ENCODE results near the gene KMT5C.
A peak's percentile ranks its signal among the peaks of the same experiment; 100 is the strongest.

KMT5C gene

GRCh38 chr19:55352549-55353145 lies 13.0 kb downstream of the KMT5C start:
- no peaks in the 10 kb centered on the region for H3K36me3 Mint-ChIP-seq
- no peak overlapping the region for H3K27ac Mint-ChIP-seq
- H3K4me1 Mint-ChIP-seq: peaks cover 17% of the 10 kb centered on the region
- H3K4me3 Mint-ChIP-seq: peak overlapping the region; percentile 82
- no peaks in the 10 kb centered on the region for H3K9me3 Mint-ChIP-seq
- peaks cover 25% of the 10 kb centered on the region for H3K27me3 Mint-ChIP-seq

- Mint-ChIP-seq H3K9me3 (no peaks in the 10 kb centered on the region), H3K4me3 (peak overlapping the region; percentile 82), H3K4me1 (peaks cover 17% of the 10 kb centered on the region), H3K36me3 (no peaks in the 10 kb centered on the region), H3K27me3 (peaks cover 25% of the 10 kb centered on the region), H3K27ac (no peak overlapping the region)
Measured at GRCh38 chr19:55353356-55353802, 13.7 kb downstream of the KMT5C start.

- Mint-ChIP-seq H3K36me3 (no peaks in the 10 kb centered on the region), H3K9me3 (no peaks in the 10 kb centered on the region), H3K4me3 (peak overlapping the region; percentile 82), H3K4me1 (peaks cover 17% of the 10 kb centered on the region), H3K27me3 (peaks cover 25% of the 10 kb centered on the region), H3K27ac (no peak overlapping the region)
Measured at GRCh38 chr19:55353803-55354697, 14.4 kb downstream of the KMT5C start.

- Mint-ChIP-seq H3K4me1 (peaks cover 17% of the 10 kb centered on the region), H3K4me3 (peak within 1 kb of the TSS; percentile 82), H3K27me3 (peaks cover 25% of the 10 kb centered on the region), H3K9me3 (no peaks in the 10 kb centered on the region), H3K27ac (no peak within 1 kb of the TSS), H3K36me3 (no peaks in the 10 kb centered on the region)
Measured at GRCh38 chr19:55354698-55355212, 15.1 kb downstream of the KMT5C start, which contains the start of gene COX6B2. TSS of gene COX6B2 (minus strand) at chr19:55354719. CDS start at chr19:55354521, 198 bp downstream.

- peaks cover 25% of the 10 kb centered on the region for H3K27me3 Mint-ChIP-seq
- H3K4me3 Mint-ChIP-seq: no peak overlapping the region
Measured at GRCh38 chr19:55355213-55355821, 15.6 kb downstream of the KMT5C start.

GRCh38 chr19:55358493-55358892 lies 18.8 kb downstream of the KMT5C start:
- no peaks in the 10 kb centered on the region for H3K36me3 Mint-ChIP-seq
- peaks cover 5% of the 10 kb centered on the region for H3K4me1 Mint-ChIP-seq
- no peak overlapping the region for H3K27ac Mint-ChIP-seq

More at GRCh38 chr19:55355213-55355821, 15.6 kb downstream of the KMT5C start:
- no peaks in the 10 kb centered on the region for H3K9me3 Mint-ChIP-seq
- H3K27ac Mint-ChIP-seq: no peak overlapping the region
- H3K36me3 Mint-ChIP-seq: no peaks in the 10 kb centered on the region
- H3K4me1 Mint-ChIP-seq: peaks cover 17% of the 10 kb centered on the region

DNA sequence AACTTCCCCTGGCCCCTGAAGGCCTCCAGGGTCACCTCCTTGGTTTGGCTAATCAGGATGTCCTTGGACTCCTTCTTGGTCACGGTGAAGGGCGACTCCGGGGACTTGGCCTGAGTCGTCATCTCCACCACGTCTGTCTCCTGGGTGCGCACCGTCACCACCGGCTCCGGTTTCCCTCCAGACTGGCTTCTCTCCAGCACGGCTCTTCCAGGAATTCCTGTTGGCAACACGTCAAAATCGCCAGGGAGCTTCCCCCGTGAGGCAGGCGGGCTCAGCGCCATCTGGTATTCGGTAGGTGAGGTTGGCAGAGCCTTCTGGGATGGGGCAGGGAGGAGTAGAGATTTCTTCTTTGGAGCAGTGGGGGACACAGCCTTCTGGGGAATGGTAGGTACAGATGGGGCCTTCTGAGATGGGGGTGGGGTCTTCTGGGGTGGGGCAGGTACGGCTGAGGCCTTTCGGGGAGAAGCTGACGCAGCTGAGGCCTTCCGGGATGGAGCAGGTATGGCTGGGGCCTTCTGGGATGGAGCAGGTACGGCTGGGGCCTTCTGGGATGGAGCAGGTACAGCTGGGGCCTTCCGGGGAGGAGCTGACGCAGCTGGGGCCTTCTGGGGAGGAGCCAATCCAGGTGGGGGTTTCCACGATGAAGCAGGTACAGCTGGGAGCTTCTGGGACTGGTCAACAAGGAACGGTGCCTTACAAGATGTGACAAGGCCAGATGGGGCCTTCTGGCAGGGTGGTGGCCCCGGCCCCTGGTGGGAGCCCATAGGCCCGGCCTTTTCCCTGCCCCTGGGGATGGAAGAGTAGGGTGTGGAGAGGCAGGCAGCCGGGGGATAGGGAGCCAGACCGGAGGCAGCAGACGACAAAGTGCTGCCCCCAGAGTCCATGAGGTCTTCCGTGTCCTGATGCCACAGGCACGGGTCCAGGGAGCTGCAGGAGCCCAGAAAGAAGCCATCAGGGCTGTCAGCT lies 19.6 kb downstream of the KMT5C start:
- Mint-ChIP-seq H3K36me3 (no peaks in the 10 kb centered on the region), H3K27ac (no peak overlapping the region), H3K4me3 (no peak overlapping the region), H3K4me1 (peaks cover under 1% of the 10 kb centered on the region), H3K9me3 (no peaks in the 10 kb centered on the region), H3K27me3 (peaks cover 3% of the 10 kb centered on the region)

More at GRCh38 chr19:55358493-55358892, 18.8 kb downstream of the KMT5C start:
- H3K9me3 Mint-ChIP-seq: no peaks in the 10 kb centered on the region
- H3K27me3 Mint-ChIP-seq: peaks cover 6% of the 10 kb centered on the region
- no peak overlapping the region for H3K4me3 Mint-ChIP-seq

DNA sequence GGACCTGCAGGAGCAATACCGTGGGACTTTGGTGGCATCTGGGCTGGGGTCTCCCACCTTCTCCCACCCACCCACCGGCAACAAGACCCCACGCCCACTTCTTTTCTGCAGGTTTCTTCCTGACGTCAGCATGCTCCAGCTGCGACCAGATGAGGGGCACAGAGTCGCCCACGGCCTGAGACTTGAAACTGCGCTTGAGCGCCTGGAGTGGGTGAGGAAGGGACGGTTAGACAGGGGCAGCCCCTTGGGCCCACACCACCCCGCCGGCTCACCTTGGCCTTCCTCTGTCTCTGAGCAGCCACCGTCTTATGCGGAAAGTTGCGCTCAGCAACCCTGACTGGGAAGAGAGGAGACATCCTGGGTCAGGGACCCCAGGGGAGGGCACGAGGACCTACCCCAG lies 21.2 kb downstream of the KMT5C start:
- no peaks in the 10 kb centered on the region for H3K9me3 Mint-ChIP-seq
- H3K4me3 Mint-ChIP-seq: no peak overlapping the region
- no peaks in the 10 kb centered on the region for H3K27me3 Mint-ChIP-seq
- no peak overlapping the region for H3K27ac Mint-ChIP-seq
- no peaks in the 10 kb centered on the region for H3K4me1 Mint-ChIP-seq
- H3K36me3 Mint-ChIP-seq: no peaks in the 10 kb centered on the region

GRCh38 chr19:55362174-55362989 lies 22.7 kb downstream of the KMT5C start:
- Mint-ChIP-seq H3K4me3 (no peak overlapping the region), H3K27me3 (peaks cover 1% of the 10 kb centered on the region), H3K9me3 (no peaks in the 10 kb centered on the region)

GRCh38 chr19:55362990-55363716 lies 23.5 kb downstream of the KMT5C start, which contains the start of gene GARIN5B:
TSS of gene GARIN5B (minus strand) at chr19:55363260. CDS start at chr19:55363066, 194 bp downstream.
- Mint-ChIP-seq H3K27me3 (peaks cover 4% of the 10 kb centered on the region), H3K36me3 (no peaks in the 10 kb centered on the region), H3K4me3 (no peak within 1 kb of the TSS), H3K9me3 (no peaks in the 10 kb centered on the region), H3K4me1 (no peaks in the 10 kb centered on the region), H3K27ac (no peak within 1 kb of the TSS)

More at GRCh38 chr19:55362174-55362989, 22.7 kb downstream of the KMT5C start:
- Mint-ChIP-seq H3K36me3 (no peaks in the 10 kb centered on the region), H3K4me1 (no peaks in the 10 kb centered on the region), H3K27ac (no peak overlapping the region)

DNA sequence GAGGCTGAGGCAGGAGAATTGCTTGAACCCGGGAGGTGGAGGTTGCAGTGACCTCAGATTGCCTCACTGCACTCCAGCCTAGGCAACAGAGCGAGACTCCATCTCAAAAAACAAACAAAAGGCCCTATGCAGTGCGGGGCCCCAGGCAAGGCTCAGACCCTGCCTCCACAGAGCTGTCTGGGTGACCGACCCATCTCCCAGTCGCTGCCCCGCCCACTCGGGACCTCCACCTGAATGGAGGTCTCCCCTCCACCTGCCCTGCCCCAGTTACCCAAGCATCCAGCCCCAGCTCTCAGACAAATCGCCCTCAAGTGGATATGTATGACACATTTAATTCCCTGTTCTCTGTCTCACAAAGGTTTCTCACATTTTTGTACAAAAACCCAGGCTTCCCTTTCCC lies 25.6 kb downstream of the KMT5C start:
- Mint-ChIP-seq H3K27me3 (peaks cover 6% of the 10 kb centered on the region), H3K4me1 (peaks cover 4% of the 10 kb centered on the region)

GRCh38 chr19:55365964-55366363 lies 26.3 kb downstream of the KMT5C start:
- peaks cover 4% of the 10 kb centered on the region for H3K4me1 Mint-ChIP-seq
- no peaks in the 10 kb centered on the region for H3K9me3 Mint-ChIP-seq
- H3K4me3 Mint-ChIP-seq: no peak overlapping the region
- peaks cover 9% of the 10 kb centered on the region for H3K27me3 Mint-ChIP-seq
- H3K27ac Mint-ChIP-seq: peak overlapping the region; percentile 30
- H3K36me3 Mint-ChIP-seq: peaks cover 2% of the 10 kb centered on the region

More for the DNA sequence above, 25.6 kb downstream of the KMT5C start:
- Mint-ChIP-seq H3K4me3 (no peak overlapping the region), H3K36me3 (no peaks in the 10 kb centered on the region), H3K9me3 (no peaks in the 10 kb centered on the region), H3K27ac (no peak overlapping the region)

DNA sequence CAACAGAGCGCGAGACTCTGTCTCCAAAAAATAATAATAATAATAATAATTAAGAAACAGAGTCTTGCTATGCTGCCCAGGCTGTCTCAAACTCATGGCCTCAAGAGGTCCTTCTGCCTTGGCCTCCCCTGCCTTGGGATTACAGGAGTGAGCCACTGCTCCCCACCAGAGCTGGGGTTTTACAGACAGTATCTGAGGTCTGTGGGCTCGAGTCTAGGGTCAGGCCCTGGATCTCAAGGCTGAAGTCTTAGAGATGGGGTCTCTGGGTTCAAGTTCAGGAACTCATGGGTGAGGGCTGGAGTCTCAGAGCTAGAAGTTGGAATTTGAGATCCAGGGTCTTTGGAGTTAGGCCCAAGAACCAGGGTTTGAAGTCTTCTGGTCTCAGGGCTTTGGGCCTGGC lies 27.1 kb downstream of the KMT5C start:
- Mint-ChIP-seq H3K36me3 (peaks cover 4% of the 10 kb centered on the region), H3K27me3 (peaks cover 16% of the 10 kb centered on the region), H3K4me1 (peaks cover 4% of the 10 kb centered on the region), H3K27ac (no peak overlapping the region), H3K9me3 (no peaks in the 10 kb centered on the region), H3K4me3 (no peak overlapping the region)

Data from activated naive CD4-positive, alpha-beta T cell treated with anti-CD3 and anti-CD28 coated beads, Interleukin-2, amount 50 U/mL, for 24 hours (primary cell).